T-helper 22 cell (primary cell): ENCODE measurements around the gene ADCY1.

ENCODE experiments used
- DNase-seq: peaks from one replicate; pipeline ENCODE4 v3.0.0-alpha.2; 2020; ENCODE audit warnings: low read depth

ADCY1 gene

GRCh38 chr7:45593121-45593541 is 19.0 kb downstream of the ADCY1 start:
- no peak for DNase-seq

- no peak for DNase-seq
Observed at GRCh38 chr7:45593877-45594276, 19.7 kb downstream of the ADCY1 start.

- no peak for DNase-seq
Observed at GRCh38 chr7:45594745-45595535, 20.8 kb downstream of the ADCY1 start.

- DNase-seq = no peak
Observed at GRCh38 chr7:45595809-45596664, 21.9 kb downstream of the ADCY1 start.

- no peak for DNase-seq
Observed at GRCh38 chr7:45596665-45597095, 22.5 kb downstream of the ADCY1 start.

- no peak for DNase-seq
Observed at GRCh38 chr7:45597286-45597984, 23.3 kb downstream of the ADCY1 start.

GRCh38 chr7:45598886-45599520 is 24.8 kb downstream of the ADCY1 start:
- no peak for DNase-seq

GRCh38 chr7:45599851-45600706 is 25.9 kb downstream of the ADCY1 start:
- DNase-seq = no peak

- DNase-seq = no peak
Observed at GRCh38 chr7:45601094-45601493, 26.9 kb downstream of the ADCY1 start.

- DNase-seq = no peak
Observed at GRCh38 chr7:45601816-45602540, 27.8 kb downstream of the ADCY1 start.

- no peak for DNase-seq
Observed at GRCh38 chr7:45606050-45606449, 31.9 kb downstream of the ADCY1 start.

- DNase-seq = no peak
Observed at GRCh38 chr7:45606931-45607330, 32.8 kb downstream of the ADCY1 start.

GRCh38 chr7:45609180-45609579 is 35.0 kb downstream of the ADCY1 start:
- DNase-seq = no peak

GRCh38 chr7:45610019-45610418 is 35.9 kb downstream of the ADCY1 start:
- DNase-seq = no peak

- DNase-seq = no peak
Observed at GRCh38 chr7:45610660-45611299, 36.6 kb downstream of the ADCY1 start.

- no peak for DNase-seq
Observed at GRCh38 chr7:45617166-45617565, 43.0 kb downstream of the ADCY1 start.

GRCh38 chr7:45622058-45622457 is 47.9 kb downstream of the ADCY1 start:
- no peak for DNase-seq

- no peak for DNase-seq
Observed at GRCh38 chr7:45623157-45623556, 49.0 kb downstream of the ADCY1 start.

- DNase-seq = no peak
Observed at GRCh38 chr7:45623740-45624391, 49.7 kb downstream of the ADCY1 start.
